DOHH2 (cell line): ENCODE data around the gene ANKHD1.

Source experiments
- H3F3A ChIP-seq: fragments of 200-600 bp; sonication (generic), shearing (Covaris generic); 2 replicates; pipeline ENCODE4 v1.6.0; 2016; ENCODE audit warnings: antibody characterized with exemption, mild to moderate bottlenecking; ENCODE audit not compliant: control insufficient read depth, insufficient read depth
- H3K27ac ChIP-seq: fragments of 200-600 bp; sonication (generic); 2 replicates; pipeline ENCODE4 v1.5.1; 2014; ENCODE audit warnings: low read depth, mild to moderate bottlenecking, low read length, moderate library complexity
- H3K27me3 ChIP-seq: fragments of 200-600 bp; sonication (generic); 2 replicates; pipeline ENCODE4 v1.6.1; 2014; ENCODE audit warnings: mild to moderate bottlenecking, low read length, mixed read lengths; ENCODE audit not compliant: control insufficient read depth
- H3K36me3 ChIP-seq: fragments of 200-600 bp; sonication (generic); 2 replicates; pipeline ENCODE4 v1.6.1; 2014; ENCODE audit warnings: mild to moderate bottlenecking, low read length, moderate library complexity, mixed read lengths; ENCODE audit not compliant: control insufficient read depth
- H3K4me1 ChIP-seq: fragments of 200-600 bp; sonication (generic); 2 replicates; pipeline ENCODE4 v1.6.1; 2014; ENCODE audit warnings: mild to moderate bottlenecking, low read length, mixed read lengths; ENCODE audit not compliant: control insufficient read depth
- H3K4me2 ChIP-seq: fragments of 200-600 bp; sonication (generic); 2 replicates; pipeline ENCODE4 v1.6.0; 2014; ENCODE audit warnings: mild to moderate bottlenecking, low read length, moderate library complexity
- H3K4me3 ChIP-seq: fragments of 200-600 bp; sonication (generic); 2 replicates; pipeline ENCODE4 v1.5.1; 2014; ENCODE audit warnings: mild to moderate bottlenecking, low read length, mixed read lengths
- H3K79me2 ChIP-seq: fragments of 200-600 bp; sonication (generic); 2 replicates; pipeline ENCODE4 v1.6.1; 2014; ENCODE audit warnings: mild to moderate bottlenecking, low read length, mixed read lengths; ENCODE audit not compliant: control insufficient read depth
- H3K9me2 ChIP-seq: fragments of 200-600 bp; sonication (generic); replicated peaks from 2 replicates; pipeline ENCODE4 v1.6.1; 2014; ENCODE audit warnings: mild to moderate bottlenecking, low read length, mixed read lengths; ENCODE audit not compliant: control insufficient read depth
- H3K9me3 ChIP-seq: fragments of 200-600 bp; sonication (generic); 2 replicates; pipeline ENCODE4 v1.6.1; 2014; ENCODE audit warnings: antibody characterized with exemption, low read length, mixed read lengths; ENCODE audit not compliant: control insufficient read depth, insufficient read depth
- H4K20me1 ChIP-seq: fragments of 200-600 bp; sonication (generic); 2 replicates; pipeline ENCODE4 v1.6.0; 2014; ENCODE audit warnings: low read depth, mild to moderate bottlenecking, antibody characterized with exemption, low read length, moderate library complexity; ENCODE audit not compliant: control insufficient read depth, insufficient read depth
- EZH2phosphoT487 ChIP-seq: fragments of 200-600 bp; sonication (generic); IDR thresholded peaks from 2 replicates; pipeline ENCODE4 v1.6.1; 2017; ENCODE audit warnings: borderline replicate concordance, mild to moderate bottlenecking, antibody characterized with exemption, low read length, moderate library complexity, mixed read lengths
- TF ChIP-seq, protein P1 (sequence below): fragments of 200-600 bp; sonication (generic); IDR thresholded peaks from one replicate; pipeline ENCODE4 v1.5.1; 2014; ENCODE audit warnings: antibody characterized with exemption, mild to moderate bottlenecking, low read depth, low read length; ENCODE audit not compliant: poor library complexity, severe bottlenecking

Gene ANKHD1

GRCh38 chr5:140498591-140498990, 97.0 kb downstream of the ANKHD1 start:
- H3K4me3 ChIP-seq: no peak overlapping the region
- TF ChIP-seq EZH2phosphoT487: no peak
- TF ChIP-seq, protein P1, sequence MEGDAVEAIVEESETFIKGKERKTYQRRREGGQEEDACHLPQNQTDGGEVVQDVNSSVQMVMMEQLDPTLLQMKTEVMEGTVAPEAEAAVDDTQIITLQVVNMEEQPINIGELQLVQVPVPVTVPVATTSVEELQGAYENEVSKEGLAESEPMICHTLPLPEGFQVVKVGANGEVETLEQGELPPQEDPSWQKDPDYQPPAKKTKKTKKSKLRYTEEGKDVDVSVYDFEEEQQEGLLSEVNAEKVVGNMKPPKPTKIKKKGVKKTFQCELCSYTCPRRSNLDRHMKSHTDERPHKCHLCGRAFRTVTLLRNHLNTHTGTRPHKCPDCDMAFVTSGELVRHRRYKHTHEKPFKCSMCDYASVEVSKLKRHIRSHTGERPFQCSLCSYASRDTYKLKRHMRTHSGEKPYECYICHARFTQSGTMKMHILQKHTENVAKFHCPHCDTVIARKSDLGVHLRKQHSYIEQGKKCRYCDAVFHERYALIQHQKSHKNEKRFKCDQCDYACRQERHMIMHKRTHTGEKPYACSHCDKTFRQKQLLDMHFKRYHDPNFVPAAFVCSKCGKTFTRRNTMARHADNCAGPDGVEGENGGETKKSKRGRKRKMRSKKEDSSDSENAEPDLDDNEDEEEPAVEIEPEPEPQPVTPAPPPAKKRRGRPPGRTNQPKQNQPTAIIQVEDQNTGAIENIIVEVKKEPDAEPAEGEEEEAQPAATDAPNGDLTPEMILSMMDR: no peak
- H4K20me1 ChIP-seq: no peaks in the 10 kb centered on the region; the same call in 1 of the 2 replicates
- H3K4me2 ChIP-seq: no peak overlapping the region
- H3K79me2 ChIP-seq: no peaks in the 10 kb centered on the region
- H3K27me3 ChIP-seq: no peaks in the 10 kb centered on the region
- no peaks in the 10 kb centered on the region for H3K9me3 ChIP-seq
- peaks cover 5% of the 10 kb centered on the region; the same call in 1 of the 2 replicates for H3F3A ChIP-seq
- H3K9me2 ChIP-seq: no peaks in the 10 kb centered on the region
- H3K27ac ChIP-seq: no peak overlapping the region
- H3K4me1 ChIP-seq: no peaks in the 10 kb centered on the region
- H3K36me3 ChIP-seq: peaks cover 35% of the 10 kb centered on the region

DNA sequence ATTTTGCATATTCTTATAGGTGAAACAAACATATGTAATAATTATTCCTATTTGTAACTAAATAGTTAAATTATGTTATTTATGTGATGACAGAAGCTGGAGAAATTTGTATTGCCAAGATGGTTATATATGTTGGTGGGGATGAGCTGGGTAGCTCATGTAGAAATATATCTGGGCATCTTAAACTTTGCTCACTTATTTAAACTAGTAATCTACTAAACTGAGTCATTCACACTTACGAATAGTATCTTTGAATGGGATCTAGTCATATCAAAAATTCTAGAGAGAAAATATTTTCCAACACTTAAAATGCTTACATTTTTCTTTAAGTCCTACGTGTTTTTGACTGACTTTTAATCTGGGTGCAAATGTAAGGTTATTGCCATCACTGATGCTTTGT, 101.2 kb downstream of the ANKHD1 start:
- TF ChIP-seq EZH2phosphoT487: no peak
- TF ChIP-seq, protein P1: no peak
- H3K36me3 ChIP-seq: peaks cover 48% of the 10 kb centered on the region
- no peak overlapping the region for H3K4me2 ChIP-seq

GRCh38 chr5:140509898-140510297, 108.3 kb downstream of the ANKHD1 start:
- Histone ChIP-seq H3K79me2 (no peaks in the 10 kb centered on the region), H3K4me2 (no peak overlapping the region), H3K36me3 (peaks cover 94% of the 10 kb centered on the region), H3K9me2 (no peaks in the 10 kb centered on the region), H3K27me3 (no peaks in the 10 kb centered on the region), H3K4me1 (no peaks in the 10 kb centered on the region), H4K20me1 (no peaks in the 10 kb centered on the region), H3K27ac (no peak overlapping the region), H3K9me3 (no peaks in the 10 kb centered on the region), H3K4me3 (no peak overlapping the region), H3F3A (no peaks in the 10 kb centered on the region)
- TF ChIP-seq EZH2phosphoT487: no peak
- TF ChIP-seq, protein P1: no peak

More for the DNA sequence above, 101.2 kb downstream of the ANKHD1 start:
- Histone ChIP-seq H3K4me1 (no peaks in the 10 kb centered on the region), H3K4me3 (no peak overlapping the region), H3K79me2 (no peaks in the 10 kb centered on the region), H3K9me2 (no peaks in the 10 kb centered on the region), H3F3A (peaks cover 5% of the 10 kb centered on the region; the same call in 1 of the 2 replicates), H3K27me3 (no peaks in the 10 kb centered on the region), H4K20me1 (no peaks in the 10 kb centered on the region), H3K27ac (no peak overlapping the region), H3K9me3 (no peaks in the 10 kb centered on the region)
